ENCODE measurements around the gene PTPN7.
"Not testable (repeated sequence)": the region's sequence is repeated elsewhere in the genome, so short reads cannot be mapped to it uniquely, and the experiment has no call there.

The PTPN7 gene

DNA sequence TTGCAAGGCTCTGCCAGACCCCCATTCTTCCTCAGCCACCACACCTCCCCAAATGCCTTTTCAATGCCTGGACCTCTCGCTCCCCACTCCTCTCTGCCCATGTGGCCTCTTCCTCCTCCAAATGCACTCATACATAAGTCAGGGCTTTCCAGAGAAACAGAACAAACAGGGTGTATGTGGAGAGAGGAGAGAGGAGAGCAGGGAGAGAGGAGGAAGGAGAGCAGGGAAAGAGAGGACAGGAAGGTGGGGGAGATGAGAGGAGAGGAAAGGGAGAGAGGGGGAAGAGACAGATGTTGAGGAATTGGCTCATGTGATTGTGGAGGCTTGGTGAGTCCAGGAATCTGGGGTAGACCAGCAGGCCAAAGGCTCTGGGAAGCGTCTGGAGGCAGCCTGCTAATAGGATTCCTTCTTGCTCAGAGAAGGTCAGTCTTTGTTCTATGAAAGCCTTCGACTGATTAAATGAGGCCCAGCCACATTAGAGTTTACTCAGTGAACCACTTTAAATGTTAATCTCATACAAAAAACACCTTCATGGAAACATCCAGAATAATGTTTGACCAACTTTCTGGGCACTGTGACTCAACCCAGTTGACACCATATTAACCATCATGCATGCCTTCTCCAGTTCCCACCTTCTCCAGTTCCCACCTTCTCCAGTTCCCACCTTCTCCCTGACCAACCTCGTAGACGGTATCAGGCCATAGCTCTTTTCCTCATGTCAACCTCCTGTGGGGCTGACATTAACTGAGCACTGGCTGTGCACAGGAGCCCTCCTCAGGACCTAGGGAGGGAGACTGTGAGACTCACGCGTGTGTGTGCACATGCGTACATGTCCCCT, 21.9 kb upstream of the PTPN7 start:
- no peak overlapping the region for H3K4me3 ChIP-seq (ENCODE audit: low read depth, low read length)
- no peak for DNase-seq (ENCODE audit: low read depth)
- no peak for TF ChIP-seq CTCF (IDR thresholded peaks at IDR 0.05; ENCODE audit: control insufficient read depth, extremely low read depth, insufficient read depth)

GRCh38 chr1:202181586-202181985, 21.2 kb upstream of the PTPN7 start:
- TF ChIP-seq CTCF (IDR thresholded peaks at IDR 0.05; ENCODE audit: control insufficient read depth, extremely low read depth, insufficient read depth), result no peak
- H3K4me3 ChIP-seq (ENCODE audit: low read depth, low read length), result no peak overlapping the region
- DNase-seq (ENCODE audit: low read depth), result no peak

- not testable (repeated sequence) for DNase-seq (ENCODE audit: low read depth); H3K4me3 ChIP-seq (ENCODE audit: low read depth, low read length)
These were observed 20.3 kb upstream of the PTPN7 start for GRCh38 chr1:202180751-202181139.

DNA sequence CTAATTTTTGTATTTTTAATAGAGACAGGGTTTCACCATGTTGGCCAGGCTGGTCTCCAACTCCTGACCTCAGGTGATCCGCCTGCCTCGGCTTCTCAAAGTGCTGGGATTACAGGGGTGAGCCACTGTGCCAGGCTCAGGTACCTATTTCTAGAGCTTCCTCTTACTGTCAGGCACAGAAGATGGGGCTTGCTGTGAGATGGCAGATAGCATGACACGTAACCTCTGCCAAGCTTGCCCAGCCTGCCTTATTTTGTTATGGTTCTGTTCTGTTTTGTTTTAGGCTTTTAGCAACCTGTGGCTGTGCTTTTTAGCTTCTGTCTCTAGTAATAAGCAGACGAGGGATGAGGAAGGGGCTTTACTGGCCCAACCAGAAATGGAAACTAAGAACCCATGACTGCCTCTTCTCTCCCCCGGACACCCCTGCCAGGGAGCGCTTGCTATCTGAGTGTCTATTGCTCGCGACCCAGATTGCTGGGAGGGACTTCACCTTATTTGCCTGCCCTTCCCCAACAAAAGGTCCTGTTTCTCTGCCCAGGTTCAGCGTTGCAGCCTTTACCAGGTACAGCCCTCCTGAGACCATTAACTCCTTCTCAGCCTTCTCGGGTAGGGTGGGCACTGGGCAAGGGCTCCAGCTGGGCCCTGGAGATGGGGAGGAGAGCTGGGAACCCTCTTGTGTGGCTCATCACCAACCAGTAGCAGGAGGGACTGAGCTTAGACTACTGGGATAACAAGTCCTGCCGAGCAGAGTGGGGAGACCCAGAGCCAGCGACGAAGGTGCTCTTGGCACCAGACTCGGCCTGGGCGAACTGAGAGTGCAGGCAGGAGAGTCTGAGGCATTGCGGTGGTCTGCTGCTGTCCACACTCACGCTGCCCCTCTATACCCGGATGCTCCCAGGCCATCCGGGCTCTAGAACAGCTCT, 19.7 kb upstream of the PTPN7 start:
- DNase-seq (ENCODE audit: low read depth), result no peak
- no peak overlapping the region for H3K4me3 ChIP-seq (ENCODE audit: low read depth, low read length)
- TF ChIP-seq CTCF (IDR thresholded peaks at IDR 0.05; ENCODE audit: control insufficient read depth, extremely low read depth, insufficient read depth), result no peak

DNA sequence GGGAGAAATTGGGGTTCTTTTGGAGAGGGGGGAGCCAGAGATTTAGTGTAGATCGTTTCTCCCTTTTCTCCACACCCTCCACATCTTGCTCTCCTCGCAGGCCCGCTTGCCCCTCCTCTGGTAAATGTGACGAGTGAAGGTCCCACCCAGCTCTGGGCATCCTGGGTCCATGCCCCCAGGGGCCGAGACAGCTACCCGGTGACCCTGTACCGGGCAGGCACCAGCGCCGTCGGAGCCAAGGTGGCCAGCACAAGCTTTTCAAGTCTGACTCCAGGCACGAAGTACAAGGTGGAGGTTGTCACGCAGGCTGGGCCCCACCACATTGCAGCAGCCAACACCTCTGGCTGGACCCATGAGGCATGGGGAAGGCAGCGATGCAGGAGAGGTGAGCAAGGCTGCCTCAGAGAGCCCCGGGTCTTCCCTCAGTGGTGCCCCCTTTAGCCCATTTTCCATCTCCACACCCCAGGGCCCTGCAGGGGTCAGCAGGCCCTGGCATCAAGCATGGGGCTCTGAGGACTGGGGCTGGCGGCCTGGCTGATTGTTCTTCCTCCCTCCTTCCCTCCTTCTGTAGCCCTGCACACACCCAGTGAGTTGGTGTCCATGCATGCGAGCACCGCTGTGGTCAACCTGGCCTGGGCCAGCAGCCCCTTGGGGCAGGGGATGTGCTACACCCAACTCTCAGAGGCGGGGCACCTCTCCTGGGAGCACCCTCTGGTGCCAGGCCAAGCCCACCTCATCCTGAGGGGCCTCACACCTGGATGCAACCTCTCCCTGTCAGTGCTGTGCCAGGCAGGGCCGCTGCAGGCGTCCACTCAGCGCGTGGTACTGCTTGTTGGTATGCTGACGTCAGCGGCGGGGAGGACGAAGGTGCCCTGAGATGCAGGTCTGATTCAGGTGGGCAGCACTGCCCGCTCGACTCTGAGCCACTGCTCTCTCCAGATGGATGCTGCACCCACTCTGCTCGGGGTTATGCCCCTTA, 16.8 kb upstream of the PTPN7 start:
- no peak for TF ChIP-seq CTCF (IDR thresholded peaks at IDR 0.05; ENCODE audit: control insufficient read depth, extremely low read depth, insufficient read depth)

DNA sequence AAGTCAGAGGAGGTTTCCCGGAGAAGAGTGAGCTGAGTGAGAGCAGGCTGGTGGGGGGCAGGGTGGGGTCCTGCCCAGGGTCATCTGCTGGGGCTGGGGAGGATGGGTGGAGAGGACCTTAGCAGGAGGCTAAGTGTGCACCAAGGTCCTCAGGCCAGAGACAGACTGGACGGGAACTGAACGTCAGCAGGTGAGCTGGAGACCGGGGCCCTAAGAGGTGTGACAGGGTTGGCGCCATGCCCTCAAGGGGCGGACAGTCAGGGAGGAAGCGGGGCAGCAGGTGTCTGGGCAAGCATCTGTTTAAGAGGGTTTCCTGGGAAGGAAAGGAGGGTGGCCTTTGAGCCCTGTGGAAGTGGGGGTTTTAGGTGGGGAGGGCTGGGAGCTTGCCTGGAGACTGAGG, 13.6 kb upstream of the PTPN7 start:
- no peak for TF ChIP-seq CTCF (IDR thresholded peaks at IDR 0.05; ENCODE audit: control insufficient read depth, extremely low read depth, insufficient read depth)
- DNase-seq (ENCODE audit: low read depth), result no peak
- no peak overlapping the region for H3K4me3 ChIP-seq (ENCODE audit: low read depth, low read length)

More for the DNA sequence above, 16.8 kb upstream of the PTPN7 start:
- H3K4me3 ChIP-seq (ENCODE audit: low read depth, low read length), result no peak overlapping the region
- no peak for DNase-seq (ENCODE audit: low read depth)
